IPS DF 6.9 (cell line): ENCODE data around the gene PPP2R1A.
"Not testable (repeated sequence)": the region's sequence is repeated elsewhere in the genome, so short reads cannot be mapped to it uniquely, and the experiment has no call there.

Experiments used
- DNase-seq: peaks from one replicate; pipeline ENCODE4 v3.0.0-alpha.2; 2013; ENCODE audit warnings: low read depth, low spot score
- H3K27ac ChIP-seq: one replicate; pipeline ENCODE4 v1.5.1; 2013; ENCODE audit warnings: low read length, control low read depth
- H3K27me3 ChIP-seq: 2 replicates; pipeline ENCODE4 v1.6.1; 2013; ENCODE audit warnings: mild to moderate bottlenecking, low read length; ENCODE audit not compliant: control insufficient read depth, insufficient read depth
- H3K36me3 ChIP-seq: 2 replicates; pipeline ENCODE4 v1.6.1; 2013; ENCODE audit warnings: low read length; ENCODE audit not compliant: control insufficient read depth, insufficient read depth
- H3K4me1 ChIP-seq: 2 replicates; pipeline ENCODE4 v1.6.1; 2013; ENCODE audit warnings: low read length; ENCODE audit not compliant: control insufficient read depth, insufficient read depth
- H3K4me3 ChIP-seq: 2 replicates; pipeline ENCODE4 v1.5.1; 2013; ENCODE audit warnings: mild to moderate bottlenecking, low read length
- H3K9me3 ChIP-seq: 2 replicates; pipeline ENCODE4 v1.6.1; 2013; ENCODE audit warnings: low read length, inconsistent platforms; ENCODE audit not compliant: control insufficient read depth, insufficient read depth
- WGBS: extraction: QIAGEN DNeasy Blood & Tissue Kit; methylation state at CpG from one replicate; pipeline ENCODE4 v1.1.7; 2013; ENCODE audit warnings: mixed read lengths, missing lambda C conversion rate; ENCODE audit not compliant: insufficient read length, insufficient coverage; 5-methylcytosine and 5-hydroxymethylcytosine counted together

Gene PPP2R1A

DNA sequence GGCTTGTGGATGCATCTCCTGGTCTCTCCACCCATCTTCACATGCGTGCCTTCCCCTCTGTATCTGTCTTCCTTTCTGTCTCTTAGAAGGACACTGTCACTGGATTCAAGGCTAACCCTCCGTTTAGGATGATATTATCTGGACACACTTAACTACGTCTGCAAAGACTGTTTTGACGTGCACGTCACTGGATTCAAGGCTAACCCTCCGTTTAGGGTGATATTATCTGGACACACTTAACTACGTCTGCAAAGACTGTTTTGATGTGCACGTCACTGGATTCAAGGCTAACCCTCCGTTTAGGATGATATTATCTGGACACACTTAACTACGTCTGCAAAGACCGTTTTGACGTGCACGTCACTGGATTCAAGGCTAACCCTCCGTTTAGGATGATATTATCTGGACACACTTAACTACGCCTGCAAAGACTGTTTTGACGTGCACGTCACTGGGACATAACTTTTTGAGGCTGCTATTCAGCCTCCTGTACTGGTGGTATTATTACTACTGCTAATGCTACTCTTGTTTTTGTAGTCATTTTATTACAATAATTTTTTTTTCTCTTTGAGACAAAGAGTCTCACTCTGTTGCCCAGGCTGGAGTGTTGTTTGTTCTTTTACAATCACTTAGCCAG, 11.0 kb downstream of the PPP2R1A start:
- H3K4me1 ChIP-seq, H3K27ac ChIP-seq, H3K27me3 ChIP-seq, H3K4me3 ChIP-seq, H3K9me3 ChIP-seq, DNase-seq: not testable (repeated sequence)
- no CpG with 5 or more reads among the region's 17 CpGs for WGBS
- H3K36me3 ChIP-seq, result peaks cover 35% of the 10 kb centered on the region

GRCh38 chr19:52206481-52206880, 16.6 kb downstream of the PPP2R1A start:
- Histone ChIP-seq H3K4me3 (no peak overlapping the region), H3K27me3 (no peaks in the 10 kb centered on the region), H3K27ac (no peak overlapping the region), H3K36me3 (peaks cover 51% of the 10 kb centered on the region), H3K9me3 (no peaks in the 10 kb centered on the region), H3K4me1 (no peaks in the 10 kb centered on the region)
- WGBS, result no CpG with 5 or more reads among the region's 5 CpGs
- no peak for DNase-seq

DNA sequence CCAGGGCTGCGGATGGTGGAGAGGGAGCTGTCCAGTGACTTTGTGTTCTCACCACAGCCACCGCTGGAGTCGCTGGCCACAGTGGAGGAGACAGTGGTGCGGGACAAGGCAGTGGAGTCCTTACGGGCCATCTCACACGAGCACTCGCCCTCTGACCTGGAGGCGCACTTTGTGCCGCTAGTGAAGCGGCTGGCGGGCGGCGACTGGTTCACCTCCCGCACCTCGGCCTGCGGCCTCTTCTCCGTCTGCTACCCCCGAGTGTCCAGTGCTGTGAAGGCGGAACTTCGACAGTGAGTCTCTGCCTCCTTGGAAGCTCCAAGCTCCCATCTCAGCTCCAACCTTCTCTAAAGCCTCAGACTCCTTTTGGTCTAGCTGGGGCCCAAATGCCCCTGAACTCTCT, 21.4 kb downstream of the PPP2R1A start:
- Histone ChIP-seq H3K4me1 (no peaks in the 10 kb centered on the region), H3K27ac (no peak overlapping the region), H3K36me3 (peaks cover 57% of the 10 kb centered on the region), H3K9me3 (no peaks in the 10 kb centered on the region), H3K4me3 (no peak overlapping the region), H3K27me3 (no peaks in the 10 kb centered on the region)
- DNase-seq, result no peak
- WGBS, result no CpG with 5 or more reads among the region's 20 CpGs

GRCh38 chr19:52211926-52212571, 22.2 kb downstream of the PPP2R1A start:
- H3K27ac ChIP-seq, result no peak overlapping the region
- H3K4me3 ChIP-seq, result no peak overlapping the region
- no peak for DNase-seq
- H3K9me3 ChIP-seq, result no peaks in the 10 kb centered on the region
- no peaks in the 10 kb centered on the region for H3K27me3 ChIP-seq
- WGBS, result no CpG with 5 or more reads among the region's 11 CpGs
- no peaks in the 10 kb centered on the region for H3K4me1 ChIP-seq
- peaks cover 56% of the 10 kb centered on the region for H3K36me3 ChIP-seq

DNA sequence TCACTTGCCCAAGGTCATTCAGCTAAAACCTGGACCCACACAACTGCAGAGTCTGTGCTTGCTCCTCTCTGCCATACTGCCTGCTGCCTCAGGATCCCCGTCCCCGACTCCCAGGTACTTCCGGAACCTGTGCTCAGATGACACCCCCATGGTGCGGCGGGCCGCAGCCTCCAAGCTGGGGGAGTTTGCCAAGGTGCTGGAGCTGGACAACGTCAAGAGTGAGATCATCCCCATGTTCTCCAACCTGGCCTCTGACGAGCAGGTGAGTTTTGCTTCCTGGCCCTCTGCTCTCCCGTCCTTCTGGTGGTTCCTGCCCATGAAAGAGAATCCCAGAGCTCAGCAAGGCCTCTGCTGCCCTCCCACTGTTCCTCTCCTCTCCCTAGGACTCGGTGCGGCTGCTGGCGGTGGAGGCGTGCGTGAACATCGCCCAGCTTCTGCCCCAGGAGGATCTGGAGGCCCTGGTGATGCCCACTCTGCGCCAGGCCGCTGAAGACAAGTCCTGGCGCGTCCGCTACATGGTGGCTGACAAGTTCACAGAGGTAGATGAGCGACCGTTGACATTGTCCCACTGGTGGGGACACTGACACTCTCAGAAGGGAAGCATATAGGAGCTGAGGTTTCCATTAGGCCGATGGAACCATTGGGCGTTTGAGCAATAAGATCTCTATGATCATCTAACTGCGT, 22.9 kb downstream of the PPP2R1A start:
- H3K27ac ChIP-seq, result no peak overlapping the region
- WGBS, result no CpG with 5 or more reads among the region's 25 CpGs
- H3K4me3 ChIP-seq, result no peak overlapping the region
- no peaks in the 10 kb centered on the region for H3K27me3 ChIP-seq
- H3K36me3 ChIP-seq, result peaks cover 58% of the 10 kb centered on the region
- H3K4me1 ChIP-seq, result no peaks in the 10 kb centered on the region
- H3K9me3 ChIP-seq, result no peaks in the 10 kb centered on the region
- no peak for DNase-seq

DNA sequence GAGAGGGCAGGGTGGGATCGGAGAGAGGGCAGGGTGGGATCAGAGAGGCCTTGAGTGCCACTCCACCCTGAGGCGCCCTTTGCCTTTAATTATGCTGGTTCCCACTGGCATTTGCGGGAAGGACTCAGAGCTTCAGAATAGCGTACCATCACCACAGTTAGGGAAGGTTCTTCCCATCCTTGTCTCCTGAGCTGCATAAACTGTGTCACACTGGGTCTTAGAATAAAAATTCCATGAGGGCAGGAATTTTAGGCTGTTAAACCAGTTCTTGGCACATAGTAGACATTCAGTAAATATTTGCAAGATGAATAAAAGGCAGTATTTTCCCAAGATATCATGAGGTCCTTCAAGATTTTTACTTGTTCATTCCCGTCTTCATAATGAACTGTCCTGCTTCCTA, 24.4 kb downstream of the PPP2R1A start:
- H3K36me3 ChIP-seq, result peaks cover 63% of the 10 kb centered on the region
- H3K27me3 ChIP-seq, result no peaks in the 10 kb centered on the region
- no peak overlapping the region for H3K4me3 ChIP-seq
- H3K4me1 ChIP-seq, result no peaks in the 10 kb centered on the region
- no peaks in the 10 kb centered on the region for H3K9me3 ChIP-seq
- no peak for DNase-seq
- H3K27ac ChIP-seq, result no peak overlapping the region
- WGBS, result no CpG with 5 or more reads among the region's 5 CpGs

GRCh38 chr19:52216401-52216800, 26.5 kb downstream of the PPP2R1A start:
- no peaks in the 10 kb centered on the region for H3K27me3 ChIP-seq
- DNase-seq, result no peak
- H3K36me3 ChIP-seq, result peaks cover 71% of the 10 kb centered on the region
- H3K4me3 ChIP-seq, result no peak overlapping the region
- no peaks in the 10 kb centered on the region for H3K9me3 ChIP-seq
- no CpG with 5 or more reads among the region's 3 CpGs for WGBS
- H3K4me1 ChIP-seq, result no peaks in the 10 kb centered on the region
- H3K27ac ChIP-seq, result no peak overlapping the region

DNA sequence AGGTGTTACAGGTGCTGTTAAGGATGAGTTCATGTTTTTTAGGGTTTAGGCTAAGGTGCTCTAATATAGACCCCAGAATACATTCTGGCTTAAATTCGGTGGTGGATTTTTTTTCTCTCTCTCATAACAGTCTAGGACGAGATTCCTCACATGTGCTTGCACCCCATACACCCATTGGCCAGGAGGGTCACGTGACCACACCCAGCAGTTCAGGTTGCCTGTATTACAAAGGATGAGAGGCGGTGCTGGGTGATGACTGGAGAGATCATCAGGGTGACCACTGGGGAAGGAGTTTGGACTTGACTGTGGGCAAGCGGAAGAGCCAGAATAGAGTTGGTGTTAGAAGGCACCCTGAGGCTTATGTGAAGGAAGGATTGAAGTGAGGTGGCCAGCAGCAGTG, 27.7 kb downstream of the PPP2R1A start:
- Histone ChIP-seq H3K4me1 (no peaks in the 10 kb centered on the region), H3K4me3 (no peak overlapping the region), H3K9me3 (no peaks in the 10 kb centered on the region), H3K27ac (no peak overlapping the region), H3K36me3 (peaks cover 67% of the 10 kb centered on the region), H3K27me3 (no peaks in the 10 kb centered on the region)
- no peak for DNase-seq
- WGBS, result no CpG with 5 or more reads among the region's 5 CpGs

DNA sequence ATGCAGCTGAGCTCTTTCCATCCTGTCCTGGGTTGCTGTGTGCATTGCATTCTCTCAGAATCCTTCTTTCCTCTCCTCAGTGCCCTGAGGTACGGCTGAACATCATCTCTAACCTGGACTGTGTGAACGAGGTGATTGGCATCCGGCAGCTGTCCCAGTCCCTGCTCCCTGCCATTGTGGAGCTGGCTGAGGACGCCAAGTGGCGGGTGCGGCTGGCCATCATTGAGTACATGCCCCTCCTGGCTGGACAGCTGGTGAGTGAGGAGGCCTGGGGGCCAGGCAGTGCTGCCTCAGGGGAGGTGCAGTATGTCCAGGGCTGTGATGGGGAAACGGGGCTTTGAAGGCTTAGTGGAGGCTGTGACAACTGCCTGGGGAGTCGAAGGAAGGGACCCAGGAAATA, 29.8 kb downstream of the PPP2R1A start:
- no peaks in the 10 kb centered on the region for H3K9me3 ChIP-seq
- no peak overlapping the region for H3K27ac ChIP-seq
- WGBS, result no CpG with 5 or more reads among the region's 8 CpGs
- no peak for DNase-seq
- no peak overlapping the region for H3K4me3 ChIP-seq
- no peaks in the 10 kb centered on the region for H3K27me3 ChIP-seq
- H3K4me1 ChIP-seq, result no peaks in the 10 kb centered on the region
- peaks cover 58% of the 10 kb centered on the region for H3K36me3 ChIP-seq

DNA sequence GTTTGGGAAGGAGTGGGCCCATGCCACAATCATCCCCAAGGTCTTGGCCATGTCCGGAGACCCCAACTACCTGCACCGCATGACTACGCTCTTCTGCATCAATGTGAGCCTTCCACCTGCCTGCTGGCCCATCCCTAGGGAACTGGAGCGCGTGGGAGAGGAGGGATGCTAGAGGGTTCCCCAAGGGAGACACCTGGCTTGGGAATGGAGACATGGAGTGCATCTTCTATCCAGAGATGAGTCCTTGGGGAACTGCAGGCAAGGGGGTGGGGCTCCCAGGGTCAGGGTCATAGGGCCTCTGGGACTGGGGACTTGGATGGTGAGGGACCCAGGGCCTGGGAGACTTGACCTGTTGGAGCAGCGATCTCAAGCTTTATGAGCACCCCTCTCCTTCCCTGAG, 31.2 kb downstream of the PPP2R1A start:
- Histone ChIP-seq H3K36me3 (peaks cover 57% of the 10 kb centered on the region), H3K4me1 (no peaks in the 10 kb centered on the region), H3K27me3 (no peaks in the 10 kb centered on the region), H3K9me3 (no peaks in the 10 kb centered on the region), H3K4me3 (no peak overlapping the region), H3K27ac (no peak overlapping the region)
- DNase-seq, result no peak
- no CpG with 5 or more reads among the region's 6 CpGs for WGBS
